Activated T-helper 2 cell treated with anti-CD3 and anti-CD28 coated beads, Interferon-gamma antibody, Interleukin-2, Interleukin-4, amounts not matched to agents 10 μg/mL and 5 μg/mL and 100 μg/mL, durations not matched to agents 14 hours and 24 hours and 36 hours (primary cell): ENCODE results near the gene ZDHHC4. TPM values are rescaled to one million over a fixed set of nuclear protein-coding genes. Genes with fewer than 3 reads are reported as not detected.

ENCODE experiments used
- DNase-seq: peaks from one replicate; pipeline ENCODE4 v3.0.0; 2021; ENCODE audit warnings: low spot score
- H3K27ac Mint-ChIP-seq: one replicate; pipeline ENCODE4 v1.8.0; 2021; ENCODE audit warnings: mixed read lengths
- H3K27me3 Mint-ChIP-seq: one replicate; pipeline ENCODE4 v1.8.0; 2021; ENCODE audit warnings: low read depth, mixed read lengths
- H3K36me3 Mint-ChIP-seq: one replicate; pipeline ENCODE4 v1.8.0; 2021; ENCODE audit warnings: low read depth, mixed read lengths
- H3K4me1 Mint-ChIP-seq: one replicate; pipeline ENCODE4 v1.8.0; 2021; ENCODE audit warnings: low read depth, mixed read lengths
- H3K4me3 Mint-ChIP-seq: one replicate; pipeline ENCODE4 v1.8.0; 2021; ENCODE audit warnings: low read depth, mild to moderate bottlenecking, moderate library complexity, mixed read lengths
- H3K9me3 Mint-ChIP-seq: one replicate; pipeline ENCODE4 v1.8.0; 2021; ENCODE audit warnings: mixed read lengths
- intact Hi-C: fragments of 100-400 bp; cut with micrococcal nuclease; formaldehyde crosslinking; loops from one replicate; pipeline ENCODE4 v1.15.1; 2023
- total RNA-seq: library from RNA; stranded (reverse); gene quantifications from 2 replicates; pipeline ENCODE4 v1.2.3, GENCODE V29; 2022

ZDHHC4 gene
- total RNA-seq, 1 donor from 2014 or later: 23.9 TPM

DNA sequence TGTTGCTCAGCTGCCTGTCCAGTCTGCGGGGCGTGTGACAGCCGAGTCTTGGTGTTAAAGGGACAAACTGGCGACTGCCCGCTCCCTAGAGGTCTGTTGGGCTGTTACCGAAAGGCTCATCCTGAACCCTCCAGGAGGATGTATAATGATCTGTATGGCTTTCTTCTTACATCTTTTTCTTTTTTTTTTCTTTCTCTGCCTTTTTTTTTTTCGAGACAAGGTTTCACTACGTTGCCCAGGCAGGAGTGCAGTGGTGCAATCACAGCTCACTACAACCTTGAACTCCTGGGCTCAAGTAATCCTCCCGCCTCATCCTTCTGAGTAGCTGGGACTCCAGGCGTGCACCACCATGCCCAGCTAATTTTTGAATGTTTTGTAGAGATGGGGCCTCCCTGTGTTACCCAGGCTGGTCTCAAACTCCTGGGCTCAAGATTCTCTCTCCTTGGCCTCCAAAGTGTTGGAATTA lies 13.4 kb downstream of the ZDHHC4 start:
- Mint-ChIP-seq H3K9me3 (no peaks in the 10 kb centered on the region), H3K4me3 (peak overlapping the region; percentile 96), H3K27me3 (no peaks in the 10 kb centered on the region), H3K27ac (peak overlapping the region; percentile 90), H3K36me3 (peaks cover 64% of the 10 kb centered on the region), H3K4me1 (peaks cover 12% of the 10 kb centered on the region)
- DNase-seq: no peak
- intact Hi-C loops: loop anchor here (1.0 to 5.0 kb wide), 3 partner anchors 13 to 267 kb away; partner anchors contain the start of genes ZDHHC4 and ZNF316

DNA sequence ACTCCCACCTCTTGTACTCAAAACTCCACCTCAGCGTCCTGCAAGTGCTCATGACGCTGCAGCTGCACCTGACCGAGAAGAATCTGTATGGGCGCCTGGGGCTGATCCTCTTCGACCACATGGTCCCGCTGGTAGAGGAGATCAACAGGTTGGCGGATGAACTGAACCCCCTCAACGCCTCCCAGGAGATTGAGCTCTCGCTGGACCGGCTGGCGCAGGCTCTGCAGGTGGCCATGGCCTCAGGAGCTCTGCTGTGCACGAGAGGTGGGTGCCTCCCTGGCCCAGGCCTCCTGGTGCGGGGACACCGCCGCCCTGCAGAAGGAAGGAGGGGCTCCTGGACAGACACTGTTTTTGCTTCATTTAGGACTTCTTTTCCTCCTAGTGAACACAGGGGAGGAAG lies 22.8 kb downstream of the ZDHHC4 start:
- Mint-ChIP-seq H3K27me3 (no peaks in the 10 kb centered on the region), H3K27ac (no peak overlapping the region), H3K36me3 (peaks cover 75% of the 10 kb centered on the region), H3K9me3 (no peaks in the 10 kb centered on the region), H3K4me1 (no peaks in the 10 kb centered on the region), H3K4me3 (no peak overlapping the region)
- intact Hi-C loops: no loop called here
- DNase-seq: no peak

DNA sequence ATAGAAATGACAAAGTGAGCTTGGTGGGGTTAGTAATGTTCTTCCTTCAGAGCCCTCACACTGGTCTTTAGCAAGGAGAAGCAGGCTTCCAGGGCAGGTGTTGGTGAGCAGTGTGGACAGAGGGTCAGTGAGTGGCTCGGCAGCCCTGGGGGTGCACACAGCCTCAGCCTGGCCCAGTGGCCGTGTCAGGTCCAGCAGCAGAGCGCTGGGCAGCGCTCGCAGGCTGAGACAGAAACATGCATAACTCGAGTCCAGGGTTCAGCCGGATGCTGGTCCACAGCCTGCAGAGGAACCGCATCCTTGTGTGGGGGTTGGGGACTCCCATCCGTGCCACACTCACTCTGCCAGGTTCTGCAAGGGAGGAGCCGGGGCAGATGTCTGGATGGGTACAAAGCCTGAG lies 27.2 kb downstream of the ZDHHC4 start:
- Mint-ChIP-seq H3K4me1 (no peaks in the 10 kb centered on the region), H3K9me3 (no peaks in the 10 kb centered on the region), H3K4me3 (no peak overlapping the region), H3K36me3 (peaks cover 45% of the 10 kb centered on the region), H3K27me3 (no peaks in the 10 kb centered on the region), H3K27ac (no peak overlapping the region)
- no peak for DNase-seq
- intact Hi-C loops: no loop called here

DNA sequence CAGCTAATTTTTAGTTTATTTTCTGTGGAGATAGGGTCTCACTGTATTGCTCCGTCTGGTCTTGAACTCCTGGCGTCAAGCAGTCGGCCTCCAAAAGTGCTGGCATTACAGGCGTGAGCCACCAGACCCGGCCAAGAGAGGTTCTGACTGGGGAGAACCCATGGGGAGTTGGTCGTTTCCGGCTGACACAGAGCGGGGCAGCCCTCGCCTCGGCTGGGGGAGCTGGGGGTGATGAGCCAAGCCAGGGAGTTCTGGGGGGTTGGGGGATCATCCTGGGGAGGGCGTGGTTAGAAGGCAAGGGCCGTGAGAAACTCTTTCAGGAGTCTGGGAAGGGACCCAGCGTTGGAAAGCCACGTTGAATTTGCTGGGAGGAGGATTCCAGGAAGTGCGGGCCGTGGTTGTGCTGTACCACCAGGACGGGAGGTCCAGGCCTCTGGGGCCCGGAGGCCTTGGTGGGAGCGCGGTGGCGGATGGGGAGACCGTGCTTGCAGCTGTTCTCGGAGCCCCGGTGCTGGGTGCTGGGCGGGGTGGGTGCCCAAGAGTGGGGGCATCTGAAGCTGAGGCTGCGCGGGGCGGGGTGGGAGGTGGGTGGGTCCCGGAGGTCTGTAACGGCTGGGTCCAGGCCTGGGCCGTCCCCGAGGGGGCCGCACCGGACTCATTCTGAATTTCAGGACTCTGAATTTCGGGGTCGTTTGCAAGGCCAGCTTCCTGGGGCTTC lies 29.8 kb downstream of the ZDHHC4 start:
- Mint-ChIP-seq H3K4me1 (peaks cover 1% of the 10 kb centered on the region), H3K27me3 (no peaks in the 10 kb centered on the region), H3K4me3 (no peak overlapping the region), H3K9me3 (no peaks in the 10 kb centered on the region), H3K36me3 (peaks cover 39% of the 10 kb centered on the region), H3K27ac (no peak overlapping the region)
- intact Hi-C loops: no loop called here
- no peak for DNase-seq

DNA sequence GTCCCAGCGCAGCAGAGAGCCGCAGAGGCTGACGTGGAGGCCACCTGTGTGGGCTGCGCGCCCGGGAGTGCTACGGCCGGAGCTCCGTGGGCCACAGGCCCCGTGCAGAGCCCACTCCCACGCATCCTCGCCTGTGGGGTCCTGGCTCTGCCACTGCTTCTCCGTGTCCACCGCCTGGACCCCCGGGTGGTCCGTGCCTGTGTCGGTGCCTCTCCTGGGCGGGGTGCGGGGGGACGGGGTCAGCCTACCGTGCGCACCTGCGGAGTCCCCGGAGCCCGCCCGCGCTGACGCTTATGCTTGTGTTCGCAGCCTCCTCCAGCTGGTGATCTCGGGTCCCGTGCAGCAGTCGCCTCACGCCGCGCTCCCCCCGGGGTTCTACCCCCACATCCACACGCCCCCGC lies 30.4 kb downstream of the ZDHHC4 start:
- no peak overlapping the region for H3K4me3 Mint-ChIP-seq
- peaks cover 33% of the 10 kb centered on the region for H3K36me3 Mint-ChIP-seq
- H3K27me3 Mint-ChIP-seq: peaks cover 2% of the 10 kb centered on the region
- H3K9me3 Mint-ChIP-seq: no peaks in the 10 kb centered on the region
- intact Hi-C loops: no loop called here
- H3K4me1 Mint-ChIP-seq: peaks cover 1% of the 10 kb centered on the region
- DNase-seq: no peak
- no peak overlapping the region for H3K27ac Mint-ChIP-seq

- Mint-ChIP-seq H3K27ac (no peak overlapping the region), H3K4me3 (no peak overlapping the region), H3K4me1 (peaks cover 1% of the 10 kb centered on the region), H3K36me3 (peaks cover 31% of the 10 kb centered on the region), H3K27me3 (peaks cover 5% of the 10 kb centered on the region), H3K9me3 (no peaks in the 10 kb centered on the region)
- intact Hi-C loops: no loop called here
- no peak for DNase-seq
Measured at GRCh38 chr7:6608081-6608480, 30.8 kb downstream of the ZDHHC4 start.

GRCh38 chr7:6608794-6609193 lies 31.5 kb downstream of the ZDHHC4 start:
- H3K36me3 Mint-ChIP-seq: peaks cover 28% of the 10 kb centered on the region
- peaks cover 1% of the 10 kb centered on the region for H3K4me1 Mint-ChIP-seq
- no peak overlapping the region for H3K27ac Mint-ChIP-seq
- intact Hi-C loops: no loop called here
- no peak for DNase-seq
- peaks cover 6% of the 10 kb centered on the region for H3K27me3 Mint-ChIP-seq
- no peaks in the 10 kb centered on the region for H3K9me3 Mint-ChIP-seq
- H3K4me3 Mint-ChIP-seq: no peak overlapping the region

GRCh38 chr7:6612819-6613218 lies 35.6 kb downstream of the ZDHHC4 start:
- peaks cover 4% of the 10 kb centered on the region for H3K4me1 Mint-ChIP-seq
- H3K4me3 Mint-ChIP-seq: no peak overlapping the region
- peaks cover 29% of the 10 kb centered on the region for H3K27me3 Mint-ChIP-seq
- peaks cover 4% of the 10 kb centered on the region for H3K36me3 Mint-ChIP-seq
- DNase-seq: no peak
- no peak overlapping the region for H3K27ac Mint-ChIP-seq
- H3K9me3 Mint-ChIP-seq: no peaks in the 10 kb centered on the region
- intact Hi-C loops: no loop called here

GRCh38 chr7:6613706-6614105 lies 36.5 kb downstream of the ZDHHC4 start:
- Mint-ChIP-seq H3K4me3 (no peak overlapping the region), H3K27ac (no peak overlapping the region), H3K9me3 (no peaks in the 10 kb centered on the region), H3K27me3 (peaks cover 32% of the 10 kb centered on the region), H3K4me1 (peaks cover 4% of the 10 kb centered on the region), H3K36me3 (peaks cover 4% of the 10 kb centered on the region)
- intact Hi-C loops: no loop called here
- DNase-seq: no peak

GRCh38 chr7:6614953-6615722 lies 37.9 kb downstream of the ZDHHC4 start, which contains the start of gene ZNF853:
ZNF853 (plus strand) TSS chr7:6615610; CDS start chr7:6616175, 565 bp downstream.
- DNase-seq: no peak
- intact Hi-C loops: no loop called here
- Mint-ChIP-seq H3K4me1 (peaks cover 11% of the 10 kb centered on the region), H3K4me3 (peak within 1 kb of the TSS; percentile 61), H3K27ac (no peak within 1 kb of the TSS), H3K27me3 (peaks cover 32% of the 10 kb centered on the region), H3K9me3 (no peaks in the 10 kb centered on the region), H3K36me3 (peaks cover 4% of the 10 kb centered on the region)

DNA sequence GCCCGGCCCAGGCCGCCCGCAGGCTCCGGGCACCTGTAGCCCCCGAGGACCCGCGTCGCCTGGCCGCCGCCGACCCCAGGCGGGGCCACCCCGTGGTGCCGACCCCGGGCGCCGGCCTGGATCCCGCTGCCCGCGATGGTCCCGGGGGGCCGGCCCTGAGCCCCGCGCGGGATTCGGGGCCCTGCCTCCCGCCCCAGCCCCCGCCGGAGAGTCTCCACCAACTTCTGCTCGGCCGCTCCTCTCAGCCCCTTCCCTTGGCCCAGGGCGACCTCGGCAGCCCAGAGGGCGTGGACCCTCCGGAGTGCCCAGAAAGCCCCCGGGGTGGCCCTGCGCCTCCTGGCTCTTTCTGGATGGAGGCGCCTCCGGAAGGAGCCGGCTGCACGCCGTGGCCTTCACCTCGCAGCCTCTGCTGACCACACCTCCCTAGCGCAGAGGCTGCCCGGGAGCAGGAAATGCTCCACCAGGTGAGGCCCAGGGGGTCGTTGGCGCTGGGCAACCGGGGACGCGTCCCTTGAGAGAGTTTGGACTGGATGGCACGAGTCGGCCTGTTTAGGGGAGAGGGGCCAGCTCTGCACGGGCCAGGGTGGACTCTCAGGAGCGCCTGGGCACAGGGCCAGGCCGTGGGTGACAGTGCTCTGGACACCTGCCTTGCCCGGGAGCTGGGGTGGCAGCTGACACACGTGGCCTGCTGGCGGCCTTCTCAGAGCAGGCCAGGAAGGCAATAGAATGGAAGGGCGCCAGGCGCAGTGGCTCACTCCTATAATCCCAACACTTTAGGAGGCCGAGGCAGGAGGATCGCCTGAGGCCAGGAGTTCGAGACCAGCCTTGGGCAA lies 38.7 kb downstream of the ZDHHC4 start:
- no peak overlapping the region for H3K27ac Mint-ChIP-seq
- H3K27me3 Mint-ChIP-seq: peaks cover 32% of the 10 kb centered on the region
- H3K4me1 Mint-ChIP-seq: peaks cover 12% of the 10 kb centered on the region
- intact Hi-C loops: no loop called here
- peaks cover under 1% of the 10 kb centered on the region for H3K36me3 Mint-ChIP-seq
- H3K9me3 Mint-ChIP-seq: no peaks in the 10 kb centered on the region
- no peak for DNase-seq
- peak overlapping the region; percentile 13 for H3K4me3 Mint-ChIP-seq

GRCh38 chr7:6616854-6617643 lies 39.8 kb downstream of the ZDHHC4 start:
- Mint-ChIP-seq H3K27ac (no peak overlapping the region), H3K36me3 (no peaks in the 10 kb centered on the region), H3K4me1 (peaks cover 11% of the 10 kb centered on the region), H3K4me3 (no peak overlapping the region), H3K9me3 (no peaks in the 10 kb centered on the region), H3K27me3 (peaks cover 32% of the 10 kb centered on the region)
- DNase-seq: no peak
- intact Hi-C loops: no loop called here
